HCT116 (cell line): ENCODE data around the gene ISL2.

Experiments
- CEBPB ChIP-seq: IDR thresholded peaks from 2 replicates; pipeline ENCODE4 v1.6.1; 2012; ENCODE audit warnings: low read depth
- EGR1 ChIP-seq: IDR thresholded peaks from 2 replicates; pipeline ENCODE4 v1.6.1; 2012; ENCODE audit warnings: low read depth
- EZH2 ChIP-seq: fragments of 200-600 bp; sonication (generic); IDR thresholded peaks from 2 replicates; pipeline ENCODE4 v1.6.1; 2017; ENCODE audit warnings: antibody characterized with exemption, mixed run types
- EZH2phosphoT487 ChIP-seq: fragments of 200-600 bp; IDR thresholded peaks from 2 replicates; pipeline ENCODE4 v1.6.1; 2018; ENCODE audit warnings: antibody characterized with exemption, borderline replicate concordance
- FOSL1 ChIP-seq: IDR thresholded peaks from 2 replicates; pipeline ENCODE4 v1.6.1; 2012; ENCODE audit warnings: low read depth
- POLR2A ChIP-seq: IDR thresholded peaks from 2 replicates; pipeline ENCODE4 v1.7.0; 2011; ENCODE audit warnings: borderline replicate concordance; ENCODE audit not compliant: insufficient read depth, insufficient read length; ENCODE audit errors: extremely low read depth
- POLR2AphosphoS5 ChIP-seq: IDR thresholded peaks from 2 replicates; pipeline ENCODE4 v1.6.1; 2011; ENCODE audit warnings: mild to moderate bottlenecking, low read depth, low read length, moderate library complexity
- RAD21 ChIP-seq: IDR thresholded peaks from 2 replicates; pipeline ENCODE4 v1.6.1; 2012; ENCODE audit warnings: low read depth, mild to moderate bottlenecking
- YY1 ChIP-seq: IDR thresholded peaks from 2 replicates; pipeline ENCODE4 v1.6.1; 2011; ENCODE audit warnings: low read length, low read depth, moderate library complexity, mild to moderate bottlenecking; ENCODE audit not compliant: insufficient replicate concordance; ENCODE audit errors: extremely low read depth
- ZNF274 ChIP-seq: fragments of 200-500 bp; sonication (Bioruptor generic); IDR thresholded peaks from 2 replicates; pipeline ENCODE4 v1.6.1; 2014; ENCODE audit warnings: mild to moderate bottlenecking, low read depth, low read length, inconsistent platforms
- TF ChIP-seq, protein P1 (sequence below), 3 experiments: fragments of 200-600 bp in 1 of 3; sonication (generic) in 1 of 3; IDR thresholded peaks in 2 of 3; conservative IDR thresholded peaks in 1 of 3; 2 replicates each; pipeline ENCODE4 v1.5.1; 2012 to 2017; ENCODE audit warnings: low read depth in 2 of 3, low read length in 2 of 3, antibody characterized with exemption in 1 of 3, borderline replicate concordance in 1 of 3, control low read depth in 1 of 3, mild to moderate bottlenecking in 1 of 3, mixed read lengths in 1 of 3, mixed run types in 1 of 3, moderate library complexity in 1 of 3; ENCODE audit not compliant: insufficient read depth in 1 of 3
- TF ChIP-seq, protein P2 (sequence below): IDR thresholded peaks from 2 replicates; pipeline ENCODE4 v1.6.1; 2011; ENCODE audit warnings: mild to moderate bottlenecking, low read length, moderate library complexity; ENCODE audit not compliant: insufficient replicate concordance; ENCODE audit errors: extremely low read depth
- TF ChIP-seq, protein P3 (sequence below): IDR thresholded peaks from 2 replicates; pipeline ENCODE4 v1.6.1; 2012
- TF ChIP-seq, protein P4 (sequence below): IDR thresholded peaks from 2 replicates; pipeline ENCODE4 v1.6.1; 2012; ENCODE audit warnings: low read depth

DNA sequence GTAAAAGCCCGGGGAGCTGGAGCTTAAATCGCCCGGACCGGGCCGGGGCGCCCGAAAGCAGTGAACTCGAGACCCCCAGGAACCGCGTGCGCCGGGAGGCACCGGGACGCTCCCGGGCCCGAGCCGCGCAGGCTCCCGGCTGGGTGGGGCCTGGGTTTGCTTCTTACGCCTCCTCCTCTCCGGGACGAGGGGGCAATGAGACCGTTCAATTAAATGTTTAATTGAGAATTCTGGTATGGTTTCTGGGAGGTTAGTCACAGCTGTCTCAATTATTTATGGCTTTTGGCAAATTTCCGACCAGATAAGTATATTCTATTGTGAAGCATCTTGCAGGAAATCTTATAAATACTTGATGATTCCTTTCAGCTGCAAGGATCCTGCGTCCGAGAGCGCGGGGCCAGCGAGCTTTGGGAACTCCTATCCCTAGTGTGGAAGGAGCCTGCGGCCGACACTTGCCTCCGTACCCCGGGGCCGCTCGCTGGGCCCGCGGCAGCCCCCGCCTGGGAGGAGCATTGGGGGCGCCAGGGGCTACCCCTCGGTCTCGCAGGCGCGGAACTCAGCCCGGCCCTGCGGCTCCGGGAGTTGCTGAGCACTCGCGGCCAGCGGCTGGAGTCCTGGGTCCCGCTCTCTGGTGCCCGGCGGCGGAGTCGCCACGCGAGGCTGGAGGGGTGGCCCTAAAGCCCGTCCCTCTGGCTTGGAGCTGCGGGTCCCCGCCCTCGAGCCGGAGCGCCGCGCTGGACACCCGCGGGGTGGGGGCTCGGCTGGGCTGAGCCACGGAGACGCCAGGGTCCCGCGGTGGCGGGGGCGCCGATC, 10.3 kb downstream of the ISL2 start:
- TF ChIP-seq, protein P1, sequence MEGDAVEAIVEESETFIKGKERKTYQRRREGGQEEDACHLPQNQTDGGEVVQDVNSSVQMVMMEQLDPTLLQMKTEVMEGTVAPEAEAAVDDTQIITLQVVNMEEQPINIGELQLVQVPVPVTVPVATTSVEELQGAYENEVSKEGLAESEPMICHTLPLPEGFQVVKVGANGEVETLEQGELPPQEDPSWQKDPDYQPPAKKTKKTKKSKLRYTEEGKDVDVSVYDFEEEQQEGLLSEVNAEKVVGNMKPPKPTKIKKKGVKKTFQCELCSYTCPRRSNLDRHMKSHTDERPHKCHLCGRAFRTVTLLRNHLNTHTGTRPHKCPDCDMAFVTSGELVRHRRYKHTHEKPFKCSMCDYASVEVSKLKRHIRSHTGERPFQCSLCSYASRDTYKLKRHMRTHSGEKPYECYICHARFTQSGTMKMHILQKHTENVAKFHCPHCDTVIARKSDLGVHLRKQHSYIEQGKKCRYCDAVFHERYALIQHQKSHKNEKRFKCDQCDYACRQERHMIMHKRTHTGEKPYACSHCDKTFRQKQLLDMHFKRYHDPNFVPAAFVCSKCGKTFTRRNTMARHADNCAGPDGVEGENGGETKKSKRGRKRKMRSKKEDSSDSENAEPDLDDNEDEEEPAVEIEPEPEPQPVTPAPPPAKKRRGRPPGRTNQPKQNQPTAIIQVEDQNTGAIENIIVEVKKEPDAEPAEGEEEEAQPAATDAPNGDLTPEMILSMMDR (IDR thresholded peaks at IDR 0.05 in 2 of 3, conservative IDR thresholded peaks at IDR 0.05 in 1 of 3; ENCODE audit: borderline replicate concordance in 1 of 3, insufficient read depth in 1 of 3, low read depth in 2 of 3, low read length in 2 of 3), result no peak
- TF ChIP-seq, protein P2, sequence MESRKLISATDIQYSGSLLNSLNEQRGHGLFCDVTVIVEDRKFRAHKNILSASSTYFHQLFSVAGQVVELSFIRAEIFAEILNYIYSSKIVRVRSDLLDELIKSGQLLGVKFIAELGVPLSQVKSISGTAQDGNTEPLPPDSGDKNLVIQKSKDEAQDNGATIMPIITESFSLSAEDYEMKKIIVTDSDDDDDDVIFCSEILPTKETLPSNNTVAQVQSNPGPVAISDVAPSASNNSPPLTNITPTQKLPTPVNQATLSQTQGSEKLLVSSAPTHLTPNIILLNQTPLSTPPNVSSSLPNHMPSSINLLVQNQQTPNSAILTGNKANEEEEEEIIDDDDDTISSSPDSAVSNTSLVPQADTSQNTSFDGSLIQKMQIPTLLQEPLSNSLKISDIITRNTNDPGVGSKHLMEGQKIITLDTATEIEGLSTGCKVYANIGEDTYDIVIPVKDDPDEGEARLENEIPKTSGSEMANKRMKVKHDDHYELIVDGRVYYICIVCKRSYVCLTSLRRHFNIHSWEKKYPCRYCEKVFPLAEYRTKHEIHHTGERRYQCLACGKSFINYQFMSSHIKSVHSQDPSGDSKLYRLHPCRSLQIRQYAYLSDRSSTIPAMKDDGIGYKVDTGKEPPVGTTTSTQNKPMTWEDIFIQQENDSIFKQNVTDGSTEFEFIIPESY, result no peak
- TF ChIP-seq ZNF274 (no peak), POLR2AphosphoS5 (no peak), POLR2A (peak; percentile 7), YY1 (no peak), FOSL1 (no peak), CEBPB (no peak), RAD21 (no peak), EGR1 (no peak), EZH2 (no peak), EZH2phosphoT487 (no peak)
- TF ChIP-seq, protein P3, sequence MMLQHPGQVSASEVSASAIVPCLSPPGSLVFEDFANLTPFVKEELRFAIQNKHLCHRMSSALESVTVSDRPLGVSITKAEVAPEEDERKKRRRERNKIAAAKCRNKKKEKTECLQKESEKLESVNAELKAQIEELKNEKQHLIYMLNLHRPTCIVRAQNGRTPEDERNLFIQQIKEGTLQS, result no peak
- TF ChIP-seq, protein P4, sequence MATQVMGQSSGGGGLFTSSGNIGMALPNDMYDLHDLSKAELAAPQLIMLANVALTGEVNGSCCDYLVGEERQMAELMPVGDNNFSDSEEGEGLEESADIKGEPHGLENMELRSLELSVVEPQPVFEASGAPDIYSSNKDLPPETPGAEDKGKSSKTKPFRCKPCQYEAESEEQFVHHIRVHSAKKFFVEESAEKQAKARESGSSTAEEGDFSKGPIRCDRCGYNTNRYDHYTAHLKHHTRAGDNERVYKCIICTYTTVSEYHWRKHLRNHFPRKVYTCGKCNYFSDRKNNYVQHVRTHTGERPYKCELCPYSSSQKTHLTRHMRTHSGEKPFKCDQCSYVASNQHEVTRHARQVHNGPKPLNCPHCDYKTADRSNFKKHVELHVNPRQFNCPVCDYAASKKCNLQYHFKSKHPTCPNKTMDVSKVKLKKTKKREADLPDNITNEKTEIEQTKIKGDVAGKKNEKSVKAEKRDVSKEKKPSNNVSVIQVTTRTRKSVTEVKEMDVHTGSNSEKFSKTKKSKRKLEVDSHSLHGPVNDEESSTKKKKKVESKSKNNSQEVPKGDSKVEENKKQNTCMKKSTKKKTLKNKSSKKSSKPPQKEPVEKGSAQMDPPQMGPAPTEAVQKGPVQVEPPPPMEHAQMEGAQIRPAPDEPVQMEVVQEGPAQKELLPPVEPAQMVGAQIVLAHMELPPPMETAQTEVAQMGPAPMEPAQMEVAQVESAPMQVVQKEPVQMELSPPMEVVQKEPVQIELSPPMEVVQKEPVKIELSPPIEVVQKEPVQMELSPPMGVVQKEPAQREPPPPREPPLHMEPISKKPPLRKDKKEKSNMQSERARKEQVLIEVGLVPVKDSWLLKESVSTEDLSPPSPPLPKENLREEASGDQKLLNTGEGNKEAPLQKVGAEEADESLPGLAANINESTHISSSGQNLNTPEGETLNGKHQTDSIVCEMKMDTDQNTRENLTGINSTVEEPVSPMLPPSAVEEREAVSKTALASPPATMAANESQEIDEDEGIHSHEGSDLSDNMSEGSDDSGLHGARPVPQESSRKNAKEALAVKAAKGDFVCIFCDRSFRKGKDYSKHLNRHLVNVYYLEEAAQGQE, result no peak
